Erythroblast (primary cell): ENCODE results near the gene ADGRV1.

ENCODE experiments used
- GATA1 ChIP-seq: IDR thresholded peaks from 2 replicates; pipeline ENCODE4 v1.6.1; 2011; ENCODE audit warnings: low read depth, mild to moderate bottlenecking, control low read depth, low read length, moderate library complexity
- POLR2A ChIP-seq: IDR thresholded peaks from 2 replicates; pipeline ENCODE4 v1.6.1; 2011; ENCODE audit warnings: mild to moderate bottlenecking, low read length

- TF ChIP-seq POLR2A, result no peak
- no peak for TF ChIP-seq GATA1
These were observed 543.2 kb downstream of the ADGRV1 start for GRCh38 chr5:91101600-91102379.
